ENCODE results near the gene PCDHGB3.

Gene PCDHGB3

DNA sequence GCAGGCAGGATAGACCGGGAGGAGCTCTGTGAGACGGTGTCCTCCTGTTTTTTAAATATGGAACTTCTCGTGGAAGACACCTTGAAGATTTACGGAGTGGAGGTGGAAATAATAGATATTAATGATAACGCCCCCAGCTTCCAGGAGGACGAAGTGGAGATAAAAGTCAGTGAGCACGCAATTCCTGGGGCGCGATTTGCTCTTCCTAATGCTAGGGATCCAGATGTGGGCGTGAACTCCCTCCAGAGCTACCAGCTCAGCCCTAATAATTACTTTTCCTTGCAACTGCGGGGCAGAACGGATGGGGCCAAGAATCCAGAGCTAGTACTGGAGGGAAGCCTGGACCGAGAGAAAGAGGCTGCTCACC, 51.4 kb downstream of the PCDHGB3 start:
- DNase-seq = no peak
